Activated B cell treated with CpG ODN at 0.5 μM for 24 hours (primary cell): Measurements from ENCODE around the gene DYRK1A. TPM values are rescaled to one million over a fixed set of nuclear protein-coding genes. Genes with fewer than 3 reads are reported as not detected.

Source experiments
- ATAC-seq: fragments of 200-7000 bp; cut with Tn5 transposase; one replicate; pipeline ENCODE4 v1.10.0; 2021; ENCODE audit warnings: low read depth, mild to moderate bottlenecking, moderate library complexity
- CTCF ChIA-PET: fragments of 350-600 bp; sonication (Branson Sonifier 250); formaldehyde crosslinking; loops from one replicate; lab custom pipeline; 2021; ENCODE audit warnings: antibody characterized with exemption; lab: Charles Lee
- POLR2A ChIA-PET: fragments of 350-600 bp; sonication (Branson Sonifier 250); formaldehyde crosslinking; loops from one replicate; lab custom pipeline; 2021; ENCODE audit warnings: antibody characterized with exemption; lab: Charles Lee
- DNase-seq: peaks from one replicate; pipeline ENCODE4 v3.0.0; 2022
- H3K27ac Mint-ChIP-seq: one replicate; pipeline ENCODE4 v1.8.0; 2020; ENCODE audit warnings: mixed read lengths
- H3K27me3 Mint-ChIP-seq: one replicate; pipeline ENCODE4 v1.8.0; 2021; ENCODE audit warnings: mixed read lengths
- H3K36me3 Mint-ChIP-seq: one replicate; pipeline ENCODE4 v1.8.0; 2021; ENCODE audit warnings: low read depth, mixed read lengths
- H3K4me1 Mint-ChIP-seq: one replicate; pipeline ENCODE4 v1.8.0; 2021; ENCODE audit warnings: mixed read lengths
- H3K4me3 Mint-ChIP-seq: one replicate; pipeline ENCODE4 v1.8.0; 2020; ENCODE audit warnings: mild to moderate bottlenecking, mixed read lengths
- H3K9me3 Mint-ChIP-seq: one replicate; pipeline ENCODE4 v1.8.0; 2020; ENCODE audit warnings: mixed read lengths
- intact Hi-C: fragments of 100-400 bp; cut with micrococcal nuclease; formaldehyde crosslinking; loops from one replicate; pipeline ENCODE4 v1.15.1; 2024
- total RNA-seq: library from RNA; stranded (reverse); gene quantifications from 2 replicates; pipeline ENCODE4 v1.2.3, GENCODE V29; 2022
- TF ChIP-seq, protein P1 (sequence below): fragments of 200-600 bp; IDR thresholded peaks from one replicate; pipeline ENCODE4 v1.8.0; 2022; ENCODE audit warnings: antibody characterized with exemption, mild to moderate bottlenecking

Gene DYRK1A
- total RNA-seq, 1 donor from 2014 or later, result 99.9 TPM

DNA sequence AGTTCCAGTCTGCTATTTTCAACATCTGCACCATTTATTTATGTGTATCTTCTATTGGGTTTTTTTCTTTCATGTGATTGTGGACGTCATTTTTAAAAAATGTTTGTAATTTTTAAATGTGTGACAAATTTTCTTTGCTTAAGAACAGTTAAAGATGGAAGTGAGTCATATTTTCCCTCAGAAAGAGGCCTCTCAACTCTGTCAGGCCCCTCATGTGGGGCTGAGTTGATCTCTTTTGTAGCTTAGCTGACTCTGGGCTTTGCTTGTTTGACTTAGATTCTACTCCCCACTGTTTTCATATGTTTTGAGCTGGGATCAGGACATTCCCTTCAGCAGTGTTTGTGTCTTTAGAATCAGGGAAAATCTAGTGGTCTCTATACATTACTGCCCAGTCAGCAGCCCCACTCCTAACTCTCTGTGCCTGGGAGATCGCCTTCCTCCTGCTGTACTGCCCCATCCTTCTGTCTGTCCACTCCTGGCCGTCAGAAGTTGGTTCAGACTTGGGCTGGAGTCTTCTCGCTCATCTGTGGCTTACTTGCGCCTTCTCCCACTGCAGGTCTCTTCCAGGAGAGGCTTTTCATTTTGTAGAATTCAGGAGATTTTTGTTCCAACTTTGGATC lies 137.4 kb downstream of the DYRK1A start:
- Mint-ChIP-seq H3K36me3 (peaks cover 45% of the 10 kb centered on the region), H3K4me1 (no peaks in the 10 kb centered on the region), H3K27ac (no peak overlapping the region), H3K9me3 (no peaks in the 10 kb centered on the region), H3K27me3 (no peaks in the 10 kb centered on the region), H3K4me3 (no peak overlapping the region)
- TF ChIP-seq, protein P1, sequence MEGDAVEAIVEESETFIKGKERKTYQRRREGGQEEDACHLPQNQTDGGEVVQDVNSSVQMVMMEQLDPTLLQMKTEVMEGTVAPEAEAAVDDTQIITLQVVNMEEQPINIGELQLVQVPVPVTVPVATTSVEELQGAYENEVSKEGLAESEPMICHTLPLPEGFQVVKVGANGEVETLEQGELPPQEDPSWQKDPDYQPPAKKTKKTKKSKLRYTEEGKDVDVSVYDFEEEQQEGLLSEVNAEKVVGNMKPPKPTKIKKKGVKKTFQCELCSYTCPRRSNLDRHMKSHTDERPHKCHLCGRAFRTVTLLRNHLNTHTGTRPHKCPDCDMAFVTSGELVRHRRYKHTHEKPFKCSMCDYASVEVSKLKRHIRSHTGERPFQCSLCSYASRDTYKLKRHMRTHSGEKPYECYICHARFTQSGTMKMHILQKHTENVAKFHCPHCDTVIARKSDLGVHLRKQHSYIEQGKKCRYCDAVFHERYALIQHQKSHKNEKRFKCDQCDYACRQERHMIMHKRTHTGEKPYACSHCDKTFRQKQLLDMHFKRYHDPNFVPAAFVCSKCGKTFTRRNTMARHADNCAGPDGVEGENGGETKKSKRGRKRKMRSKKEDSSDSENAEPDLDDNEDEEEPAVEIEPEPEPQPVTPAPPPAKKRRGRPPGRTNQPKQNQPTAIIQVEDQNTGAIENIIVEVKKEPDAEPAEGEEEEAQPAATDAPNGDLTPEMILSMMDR, result no peak
- DNase-seq (no peak), ATAC-seq (no peak)
- POLR2A ChIA-PET, result no interaction called here
- intact Hi-C loops, result no loop called here
- CTCF ChIA-PET, result no interaction called here

DNA sequence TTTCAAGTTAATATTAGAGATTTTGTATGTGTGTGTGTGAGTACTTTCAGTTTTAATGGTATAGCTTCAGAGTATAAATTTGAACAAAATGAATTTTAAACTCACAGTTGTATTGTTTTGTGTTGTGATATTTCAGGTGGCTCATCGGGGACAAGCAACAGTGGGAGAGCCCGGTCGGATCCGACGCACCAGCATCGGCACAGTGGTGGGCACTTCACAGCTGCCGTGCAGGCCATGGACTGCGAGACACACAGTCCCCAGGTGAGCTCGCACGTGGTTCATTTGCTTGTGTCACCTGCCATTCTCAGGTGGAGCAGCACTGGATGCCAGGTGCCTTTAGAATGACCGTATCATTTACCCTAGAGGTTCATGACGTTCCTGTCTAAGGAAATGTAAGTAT lies 139.4 kb downstream of the DYRK1A start:
- ATAC-seq (no peak), DNase-seq (no peak)
- ChIA-PET CTCF (no interaction called here), POLR2A (no interaction called here)
- Mint-ChIP-seq H3K9me3 (no peaks in the 10 kb centered on the region), H3K4me3 (no peak overlapping the region), H3K4me1 (no peaks in the 10 kb centered on the region), H3K27ac (no peak overlapping the region), H3K27me3 (no peaks in the 10 kb centered on the region), H3K36me3 (peaks cover 47% of the 10 kb centered on the region)
- TF ChIP-seq, protein P1, result no peak
- intact Hi-C loops, result no loop called here

DNA sequence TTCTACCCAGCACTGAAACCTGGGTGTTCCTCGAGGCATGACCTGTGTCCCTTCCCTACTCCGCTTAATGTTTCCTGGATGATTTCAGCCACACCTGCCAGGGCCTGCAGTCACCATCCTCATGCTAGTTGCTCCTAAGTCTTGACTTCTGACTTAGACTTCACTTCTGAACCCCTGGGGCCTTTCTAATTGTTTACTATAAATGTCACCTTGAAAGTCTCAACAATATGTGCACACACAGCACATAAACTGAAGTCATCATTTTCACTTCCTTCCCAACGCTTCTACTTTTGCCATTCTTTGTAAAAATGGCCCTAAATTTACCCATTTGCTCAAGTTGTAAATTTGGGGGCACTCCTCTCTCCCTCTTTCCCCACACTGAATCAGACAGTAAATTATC lies 141.1 kb downstream of the DYRK1A start:
- ATAC-seq (no peak), DNase-seq (no peak)
- CTCF ChIA-PET, result interaction anchor here (0.6 kb wide), 1 partner anchor 12 kb away, joined by 3 read pairs; no protein-coding TSS in a partner anchor
- Mint-ChIP-seq H3K9me3 (no peaks in the 10 kb centered on the region), H3K27me3 (no peaks in the 10 kb centered on the region), H3K4me3 (no peak overlapping the region), H3K27ac (no peak overlapping the region), H3K36me3 (peaks cover 54% of the 10 kb centered on the region), H3K4me1 (peaks cover 2% of the 10 kb centered on the region)
- TF ChIP-seq, protein P1, result no peak
- POLR2A ChIA-PET, result no interaction called here
- intact Hi-C loops, result no loop called here

- intact Hi-C loops, result no loop called here
- POLR2A ChIA-PET, result no interaction called here
- peaks cover 52% of the 10 kb centered on the region for H3K36me3 Mint-ChIP-seq
- no peaks in the 10 kb centered on the region for H3K9me3 Mint-ChIP-seq
- H3K27me3 Mint-ChIP-seq, result no peaks in the 10 kb centered on the region
- CTCF ChIA-PET, result no interaction called here
- ATAC-seq, result no peak
- no peak for DNase-seq
- H3K27ac Mint-ChIP-seq, result no peak overlapping the region
- H3K4me3 Mint-ChIP-seq, result no peak overlapping the region
- TF ChIP-seq, protein P1, result no peak
- peaks cover 6% of the 10 kb centered on the region for H3K4me1 Mint-ChIP-seq
Measured at GRCh38 chr21:37508341-37508740, 141.8 kb downstream of the DYRK1A start.

DNA sequence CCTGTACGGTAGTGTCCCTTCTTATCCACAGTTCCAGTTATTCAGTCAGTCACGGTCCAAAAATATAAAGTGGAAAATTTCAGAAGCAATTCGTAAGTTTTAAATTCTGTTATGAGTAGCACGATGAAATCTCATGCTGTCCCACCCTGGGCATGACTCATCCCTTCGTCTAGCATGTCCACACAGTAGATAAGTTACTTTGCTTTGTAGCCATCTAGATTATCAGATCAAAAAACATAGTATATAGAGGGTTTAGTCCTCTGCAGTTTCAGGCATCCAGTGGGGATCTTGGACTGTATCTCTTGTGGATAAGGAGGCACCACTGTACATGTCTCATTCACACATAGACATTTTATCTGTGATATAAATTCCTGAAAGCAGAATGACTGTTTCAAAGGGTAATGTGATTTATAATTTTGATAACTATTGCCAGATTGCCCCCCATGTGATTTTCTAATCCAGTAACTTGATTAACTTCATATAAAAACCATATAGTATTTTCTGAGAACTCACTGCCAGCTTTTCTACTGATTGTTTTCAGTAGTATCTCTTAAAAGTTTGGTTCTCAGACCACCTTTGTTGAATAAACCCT lies 143.3 kb downstream of the DYRK1A start:
- intact Hi-C loops, result loop anchor here (5.0 to 10.0 kb wide), 2 partner anchors 52 to 135 kb away; no protein-coding TSS in a partner anchor
- no peak overlapping the region for H3K27ac Mint-ChIP-seq
- TF ChIP-seq, protein P1, result no peak

More for the DNA sequence above, 143.3 kb downstream of the DYRK1A start:
- ChIA-PET POLR2A (no interaction called here), CTCF (no interaction called here)
- ATAC-seq (no peak), DNase-seq (no peak)
- Mint-ChIP-seq H3K4me1 (peaks cover 12% of the 10 kb centered on the region), H3K36me3 (peaks cover 52% of the 10 kb centered on the region), H3K9me3 (no peaks in the 10 kb centered on the region), H3K4me3 (no peak overlapping the region), H3K27me3 (no peaks in the 10 kb centered on the region)
